ENCODE data around the gene SF3B1. TPM values are rescaled to one million over a fixed set of nuclear protein-coding genes. Genes with fewer than 3 reads are reported as not detected.
A peak's percentile ranks its signal among the peaks of the same experiment; 100 is the strongest.

The SF3B1 gene
- total RNA-seq, 1 donor, result 247 TPM

GRCh38 chr2:197368412-197368811 lies 66.4 kb downstream of the SF3B1 start:
- TF ChIP-seq CTCF (IDR thresholded peaks at IDR 0.05; ENCODE audit: insufficient read depth, low read depth, low read length), result no peak
- no peak for DNase-seq (ENCODE audit: low read depth)
- H3K4me3 ChIP-seq (ENCODE audit: low read depth, low read length), result no peak overlapping the region

GRCh38 chr2:197363998-197364397 lies 70.8 kb downstream of the SF3B1 start:
- no peak for DNase-seq (ENCODE audit: low read depth)
- no peak for TF ChIP-seq CTCF (IDR thresholded peaks at IDR 0.05; ENCODE audit: insufficient read depth, low read depth, low read length)

GRCh38 chr2:197360744-197361156 lies 74.1 kb downstream of the SF3B1 start:
- H3K4me3 ChIP-seq (ENCODE audit: low read depth, low read length), result no peak overlapping the region
- TF ChIP-seq CTCF (IDR thresholded peaks at IDR 0.05; ENCODE audit: insufficient read depth, low read depth, low read length), result no peak
- DNase-seq (ENCODE audit: low read depth), result peak; percentile 55

More at GRCh38 chr2:197363998-197364397, 70.8 kb downstream of the SF3B1 start:
- no peak overlapping the region for H3K4me3 ChIP-seq (ENCODE audit: low read depth, low read length)

GRCh38 chr2:197359859-197360258 lies 75.0 kb downstream of the SF3B1 start:
- DNase-seq (ENCODE audit: low read depth), result no peak
- no peak for TF ChIP-seq CTCF (IDR thresholded peaks at IDR 0.05; ENCODE audit: insufficient read depth, low read depth, low read length)
- no peak overlapping the region for H3K4me3 ChIP-seq (ENCODE audit: low read depth, low read length)

GRCh38 chr2:197358931-197359330 lies 75.9 kb downstream of the SF3B1 start:
- H3K4me3 ChIP-seq (ENCODE audit: low read depth, low read length), result no peak overlapping the region
- DNase-seq (ENCODE audit: low read depth), result no peak
- TF ChIP-seq CTCF (IDR thresholded peaks at IDR 0.05; ENCODE audit: insufficient read depth, low read depth, low read length), result no peak

- no peak overlapping the region for H3K4me3 ChIP-seq (ENCODE audit: low read depth, low read length)
- TF ChIP-seq CTCF (IDR thresholded peaks at IDR 0.05; ENCODE audit: insufficient read depth, low read depth, low read length), result no peak
- no peak for DNase-seq (ENCODE audit: low read depth)
These were observed 76.8 kb downstream of the SF3B1 start for GRCh38 chr2:197357986-197358385.

- peak; percentile 43 for TF ChIP-seq CTCF (IDR thresholded peaks at IDR 0.05; ENCODE audit: insufficient read depth, low read depth, low read length)
- no peak for DNase-seq (ENCODE audit: low read depth)
- H3K4me3 ChIP-seq (ENCODE audit: low read depth, low read length), result no peak overlapping the region
These were observed 78.7 kb downstream of the SF3B1 start for GRCh38 chr2:197356136-197356535.
